ENCODE measurements around the gene NBEAL1.
"Not testable (repeated sequence)": the region's sequence is repeated elsewhere in the genome, so short reads cannot be mapped to it uniquely, and the experiment has no call there.

The NBEAL1 gene

DNA sequence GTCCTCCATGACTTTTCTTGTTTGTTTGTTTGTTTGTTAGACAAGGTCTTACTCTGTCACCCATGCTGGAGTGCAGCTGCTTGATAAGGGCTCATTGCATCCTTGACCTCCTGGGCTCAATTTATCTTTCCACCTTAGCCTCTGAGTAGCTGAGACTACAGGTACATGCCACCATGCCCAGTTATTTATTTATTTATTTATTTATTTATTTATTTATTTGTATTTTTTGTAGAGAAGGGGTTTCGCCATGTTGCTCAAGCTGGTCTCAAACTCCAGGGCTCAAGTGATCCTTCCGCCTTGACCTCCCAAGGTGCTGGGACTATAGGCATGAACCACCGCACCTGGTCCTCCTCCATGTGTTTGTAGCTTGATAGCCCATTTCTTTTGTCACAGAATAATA, 37.9 kb downstream of the NBEAL1 start:
- H3K4me3 ChIP-seq (ENCODE audit: control insufficient read depth, low read depth, low read length): no peak overlapping the region
- TF ChIP-seq, protein P1, sequence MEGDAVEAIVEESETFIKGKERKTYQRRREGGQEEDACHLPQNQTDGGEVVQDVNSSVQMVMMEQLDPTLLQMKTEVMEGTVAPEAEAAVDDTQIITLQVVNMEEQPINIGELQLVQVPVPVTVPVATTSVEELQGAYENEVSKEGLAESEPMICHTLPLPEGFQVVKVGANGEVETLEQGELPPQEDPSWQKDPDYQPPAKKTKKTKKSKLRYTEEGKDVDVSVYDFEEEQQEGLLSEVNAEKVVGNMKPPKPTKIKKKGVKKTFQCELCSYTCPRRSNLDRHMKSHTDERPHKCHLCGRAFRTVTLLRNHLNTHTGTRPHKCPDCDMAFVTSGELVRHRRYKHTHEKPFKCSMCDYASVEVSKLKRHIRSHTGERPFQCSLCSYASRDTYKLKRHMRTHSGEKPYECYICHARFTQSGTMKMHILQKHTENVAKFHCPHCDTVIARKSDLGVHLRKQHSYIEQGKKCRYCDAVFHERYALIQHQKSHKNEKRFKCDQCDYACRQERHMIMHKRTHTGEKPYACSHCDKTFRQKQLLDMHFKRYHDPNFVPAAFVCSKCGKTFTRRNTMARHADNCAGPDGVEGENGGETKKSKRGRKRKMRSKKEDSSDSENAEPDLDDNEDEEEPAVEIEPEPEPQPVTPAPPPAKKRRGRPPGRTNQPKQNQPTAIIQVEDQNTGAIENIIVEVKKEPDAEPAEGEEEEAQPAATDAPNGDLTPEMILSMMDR (IDR thresholded peaks at IDR 0.05; ENCODE audit: control insufficient read depth, insufficient read depth, low read depth, low read length, missing control alignments): no peak
- DNase-seq (ENCODE audit: low read depth): no peak

DNA sequence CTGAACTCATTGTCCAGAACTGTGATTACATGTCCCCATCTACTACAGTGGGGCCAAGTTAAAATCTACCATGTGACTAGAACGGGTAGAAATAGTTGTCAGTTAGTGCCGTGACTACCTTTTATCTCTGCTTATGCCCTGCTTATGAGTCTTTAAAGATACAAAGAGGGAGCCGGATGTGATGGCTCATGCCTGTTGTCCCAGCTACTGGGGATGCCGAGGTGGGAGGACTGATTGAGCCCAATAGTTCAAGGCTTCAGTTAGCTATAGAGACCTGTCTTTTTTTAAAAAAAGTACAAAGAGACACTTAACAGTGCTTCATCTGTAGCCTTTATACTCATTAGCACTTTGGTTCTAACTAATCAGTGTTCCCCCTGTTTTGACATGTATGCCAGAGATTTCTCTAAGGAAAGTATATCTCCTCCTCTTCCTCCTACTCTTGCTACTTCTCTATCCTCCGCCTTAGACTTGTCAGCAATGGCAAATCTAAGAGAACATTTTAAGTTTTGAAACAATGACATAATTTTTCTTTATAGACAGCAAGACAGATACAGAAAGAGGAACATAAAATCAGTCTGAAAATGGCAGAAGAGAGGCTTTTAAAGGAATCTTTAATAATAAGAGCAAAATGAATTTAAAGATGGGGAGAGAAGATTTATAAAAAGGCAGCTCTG, 45.0 kb downstream of the NBEAL1 start:
- no peak overlapping the region for H3K4me3 ChIP-seq (ENCODE audit: control insufficient read depth, low read depth, low read length)
- no peak for DNase-seq (ENCODE audit: low read depth)
- TF ChIP-seq, protein P1 (IDR thresholded peaks at IDR 0.05; ENCODE audit: control insufficient read depth, insufficient read depth, low read depth, low read length, missing control alignments): no peak

DNA sequence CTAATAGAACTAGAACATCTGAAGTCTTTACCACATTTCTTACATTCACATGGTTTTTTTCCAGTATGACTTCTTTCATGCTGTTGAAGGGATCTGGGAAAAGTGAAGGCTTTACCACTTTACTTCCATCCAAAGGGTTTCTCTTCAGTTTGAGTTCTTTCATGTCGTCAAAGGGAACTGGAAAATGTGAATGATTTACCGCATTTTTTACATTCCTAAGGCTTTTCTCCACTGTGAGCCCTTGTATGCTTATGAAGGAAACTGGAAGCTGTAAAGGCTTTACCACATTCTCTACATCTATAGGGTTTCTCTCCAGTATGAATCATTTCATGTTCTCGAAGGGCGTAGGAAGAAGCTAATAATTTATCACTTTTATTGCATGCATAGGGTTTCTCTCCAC, 46.7 kb downstream of the NBEAL1 start:
- TF ChIP-seq, protein P1 (IDR thresholded peaks at IDR 0.05; ENCODE audit: control insufficient read depth, insufficient read depth, low read depth, low read length, missing control alignments): no peak
- no peak overlapping the region for H3K4me3 ChIP-seq (ENCODE audit: control insufficient read depth, low read depth, low read length)
- no peak for DNase-seq (ENCODE audit: low read depth)

DNA sequence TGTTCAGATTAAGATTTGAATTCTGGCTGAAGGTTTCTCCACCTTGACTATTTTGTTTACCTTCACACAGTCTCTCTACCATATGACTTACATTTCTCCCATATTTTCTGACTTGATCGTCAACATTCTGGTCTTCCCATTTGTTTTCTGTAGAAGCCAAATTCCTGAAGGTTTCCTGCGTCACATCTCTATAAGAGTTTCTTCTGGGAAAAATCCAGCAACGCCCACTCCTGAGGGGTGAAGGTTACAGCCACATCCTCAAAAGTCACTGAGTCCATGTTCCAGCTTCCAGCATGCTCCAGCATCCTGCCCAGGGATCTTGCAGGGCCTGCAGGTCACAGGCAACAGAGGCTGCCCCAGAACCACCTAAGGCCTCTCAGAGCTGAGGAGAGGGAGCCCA, 47.5 kb downstream of the NBEAL1 start:
- DNase-seq (ENCODE audit: low read depth): no peak
- TF ChIP-seq, protein P1 (IDR thresholded peaks at IDR 0.05; ENCODE audit: control insufficient read depth, insufficient read depth, low read depth, low read length, missing control alignments): no peak
- H3K4me3 ChIP-seq (ENCODE audit: control insufficient read depth, low read depth, low read length): no peak overlapping the region

DNA sequence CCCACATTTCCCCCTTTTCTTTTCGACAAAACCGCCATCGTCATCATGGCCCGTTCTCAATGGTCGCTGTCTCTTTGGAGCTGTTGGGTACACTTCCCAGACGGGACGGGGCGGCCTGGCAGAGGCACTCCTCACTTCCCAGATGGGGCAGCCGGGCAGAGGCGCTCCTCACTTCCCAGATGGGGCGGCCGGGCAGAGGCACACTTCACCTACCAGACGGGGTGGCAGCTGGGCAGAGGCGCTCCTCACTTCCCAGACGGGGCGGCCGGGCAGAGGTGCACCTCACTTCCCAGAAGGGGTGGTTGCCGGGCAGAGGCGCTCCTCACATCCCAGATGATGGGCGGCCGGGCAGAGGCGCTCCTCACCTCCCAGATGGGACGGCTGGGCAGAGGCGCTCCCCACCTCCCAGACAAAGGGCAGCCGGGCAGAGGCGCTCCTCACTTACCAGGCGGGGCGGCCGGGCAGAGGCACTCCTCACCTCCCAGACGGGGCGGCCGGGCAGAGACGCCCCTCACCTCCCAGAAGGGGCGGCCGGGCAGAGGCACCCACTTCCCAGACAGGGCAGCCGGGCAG, 51.9 kb downstream of the NBEAL1 start:
- not testable (repeated sequence) for H3K4me3 ChIP-seq (ENCODE audit: control insufficient read depth, low read depth, low read length); DNase-seq (ENCODE audit: low read depth)

DNA sequence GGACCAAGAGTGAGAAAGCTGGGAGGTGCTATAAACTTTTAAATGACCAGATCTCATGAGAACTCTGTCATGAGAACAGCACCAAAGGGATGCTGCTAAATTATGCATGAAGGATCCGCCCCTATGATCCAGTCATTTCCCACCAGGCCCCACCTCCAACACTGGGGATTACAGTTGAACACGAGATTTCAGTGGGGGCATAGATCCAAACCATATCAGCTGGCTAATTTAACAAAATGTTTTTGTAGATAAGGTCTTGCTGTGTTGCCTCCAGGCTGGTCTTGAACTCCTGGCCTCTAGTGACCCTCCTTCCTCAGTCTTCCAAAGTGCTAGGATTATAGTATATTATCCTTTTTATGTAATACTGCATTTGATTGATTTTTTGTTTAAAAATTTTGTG, 56.0 kb downstream of the NBEAL1 start:
- no peak overlapping the region for H3K4me3 ChIP-seq (ENCODE audit: control insufficient read depth, low read depth, low read length)
- TF ChIP-seq, protein P1 (IDR thresholded peaks at IDR 0.05; ENCODE audit: control insufficient read depth, insufficient read depth, low read depth, low read length, missing control alignments): no peak
- no peak for DNase-seq (ENCODE audit: low read depth)

DNA sequence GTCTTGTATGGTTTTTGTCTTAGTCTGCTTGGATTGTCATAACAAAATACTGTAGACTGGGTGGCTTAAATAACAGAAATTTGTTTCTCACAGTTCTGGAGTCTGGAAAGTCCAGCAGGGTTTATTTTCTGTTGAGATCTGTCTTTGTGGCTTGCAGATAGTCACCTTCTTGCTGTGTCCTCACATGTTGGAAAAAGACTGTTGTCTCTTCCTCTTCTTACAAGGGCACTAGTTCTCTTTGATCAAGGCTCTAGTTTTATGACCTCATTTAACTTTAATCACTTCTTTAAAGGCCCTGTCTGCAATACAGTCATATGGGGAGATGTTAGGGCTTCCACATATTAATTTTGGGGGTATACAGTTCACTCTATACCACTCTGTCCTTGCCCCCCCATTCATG, 56.5 kb downstream of the NBEAL1 start:
- no peak for DNase-seq (ENCODE audit: low read depth)
- TF ChIP-seq, protein P1 (IDR thresholded peaks at IDR 0.05; ENCODE audit: control insufficient read depth, insufficient read depth, low read depth, low read length, missing control alignments): no peak
- H3K4me3 ChIP-seq (ENCODE audit: control insufficient read depth, low read depth, low read length): no peak overlapping the region

Data from AG09309 (cell line).